GM21723 (cell line): ENCODE data around the gene TMEM204.

ENCODE experiments used
- ATAC-seq: cut with Tn5 transposase; IDR thresholded peaks from one replicate; pipeline ENCODE4 v1.9.1; 2021; ENCODE audit warnings: mild to moderate bottlenecking, moderate library complexity; ENCODE audit not compliant: unreplicated experiment

Gene TMEM204

DNA sequence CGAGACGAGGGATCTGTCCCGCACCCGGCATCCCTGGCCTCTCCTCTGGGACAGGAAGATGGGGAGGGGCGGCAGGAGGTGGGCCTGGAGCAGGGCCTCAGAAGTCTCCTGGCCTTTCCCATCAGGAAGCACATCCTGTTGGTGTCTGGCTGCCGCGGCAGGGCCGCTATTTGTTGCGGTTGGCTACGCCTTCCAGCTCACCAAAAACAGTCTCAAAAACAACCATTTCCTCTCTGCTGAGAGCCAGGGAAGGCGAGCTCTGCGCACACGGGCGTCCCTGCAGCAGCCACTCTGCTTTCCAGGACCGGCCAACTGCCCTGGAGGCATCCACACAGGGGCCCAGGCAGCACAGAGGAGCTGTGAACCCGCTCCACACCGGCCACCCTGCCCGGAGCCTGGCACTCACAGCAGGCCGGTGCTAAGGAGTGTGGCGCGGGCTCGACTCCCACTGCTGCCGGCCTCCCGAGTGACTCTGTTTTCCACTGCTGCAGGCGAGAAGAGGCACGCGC is at the start of gene TMEM204:
Gene TMEM204, plus strand, starts transcription at position 224 of the 509 bp plus-strand sequence. CDS start 610 bp downstream, outside the sequence.
- ATAC-seq: no peak

DNA sequence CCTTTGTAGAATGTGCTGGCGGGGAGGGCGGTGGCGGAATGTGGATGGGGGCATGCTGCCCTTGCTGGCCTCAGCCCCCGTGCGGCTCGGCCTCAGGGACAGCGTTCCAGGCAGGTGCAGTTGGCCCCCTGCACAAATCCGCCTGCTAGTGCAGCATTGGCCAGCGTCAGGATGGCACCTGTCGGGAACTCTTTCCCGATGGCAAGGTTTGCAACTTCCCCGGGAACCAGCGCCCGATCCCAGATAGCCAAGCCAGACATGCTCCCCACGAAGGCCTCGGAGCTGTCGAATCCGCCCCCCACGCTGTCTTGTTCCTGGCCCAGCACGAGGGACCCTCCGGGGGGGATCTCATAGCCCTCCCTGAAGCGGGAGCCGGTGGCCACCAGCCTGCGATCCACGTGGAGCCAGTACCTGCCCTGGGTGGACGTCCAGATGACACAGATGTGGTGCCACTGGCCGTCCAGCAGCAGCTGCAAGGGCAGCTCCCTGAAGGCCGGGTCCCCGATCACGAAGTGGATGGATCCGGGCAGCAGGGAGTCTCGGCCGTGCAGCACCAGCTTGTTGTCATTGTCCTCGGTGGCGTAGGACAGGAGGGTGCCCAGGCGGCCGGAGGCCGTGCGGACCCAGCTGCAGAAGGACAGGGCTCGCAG is 47.5 kb upstream of the TMEM204 start:
- no peak for ATAC-seq

DNA sequence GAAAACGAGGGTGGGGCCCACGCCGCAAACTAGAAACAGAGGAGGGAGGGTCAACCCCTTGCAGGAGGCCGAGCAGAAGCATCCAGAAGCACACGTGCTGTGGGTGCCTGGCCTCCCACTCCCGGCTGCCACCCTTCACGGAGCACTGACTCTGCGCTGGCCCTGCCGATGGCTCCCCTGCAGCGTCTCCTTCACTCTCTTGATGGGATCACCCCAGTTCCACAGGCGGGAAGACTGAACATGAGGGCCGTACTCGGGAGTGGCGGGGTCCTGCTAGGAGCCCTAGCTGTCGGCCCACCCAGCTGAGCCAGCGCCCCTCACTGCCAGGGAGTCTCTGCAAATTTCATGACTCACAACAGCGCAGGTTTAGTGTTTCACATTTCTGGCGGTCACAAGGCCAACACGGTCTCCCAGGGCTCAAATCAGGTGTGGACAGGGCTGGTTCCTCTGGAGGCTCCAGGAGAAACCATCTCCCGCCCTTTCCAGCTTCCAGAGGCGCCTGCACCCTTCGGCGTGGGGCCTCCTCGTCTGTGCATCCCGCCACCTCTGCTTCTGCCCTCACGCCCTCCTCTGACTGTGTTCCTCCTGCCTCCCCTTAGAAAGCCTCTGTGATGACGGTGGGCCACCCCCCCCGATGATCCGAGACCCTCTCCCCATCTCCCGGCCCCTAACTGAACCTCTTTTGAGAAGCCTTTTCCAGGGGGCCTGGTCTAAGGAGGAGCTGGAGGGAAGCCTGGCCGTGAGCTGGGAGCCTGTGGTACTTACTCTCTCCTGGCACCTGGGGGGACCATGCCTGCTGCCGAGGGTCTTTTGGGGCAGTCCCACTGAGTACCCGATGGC is 46.7 kb upstream of the TMEM204 start:
- no peak for ATAC-seq

GRCh38 chr16:1487395-1488053 is 45.9 kb upstream of the TMEM204 start:
- no peak for ATAC-seq

DNA sequence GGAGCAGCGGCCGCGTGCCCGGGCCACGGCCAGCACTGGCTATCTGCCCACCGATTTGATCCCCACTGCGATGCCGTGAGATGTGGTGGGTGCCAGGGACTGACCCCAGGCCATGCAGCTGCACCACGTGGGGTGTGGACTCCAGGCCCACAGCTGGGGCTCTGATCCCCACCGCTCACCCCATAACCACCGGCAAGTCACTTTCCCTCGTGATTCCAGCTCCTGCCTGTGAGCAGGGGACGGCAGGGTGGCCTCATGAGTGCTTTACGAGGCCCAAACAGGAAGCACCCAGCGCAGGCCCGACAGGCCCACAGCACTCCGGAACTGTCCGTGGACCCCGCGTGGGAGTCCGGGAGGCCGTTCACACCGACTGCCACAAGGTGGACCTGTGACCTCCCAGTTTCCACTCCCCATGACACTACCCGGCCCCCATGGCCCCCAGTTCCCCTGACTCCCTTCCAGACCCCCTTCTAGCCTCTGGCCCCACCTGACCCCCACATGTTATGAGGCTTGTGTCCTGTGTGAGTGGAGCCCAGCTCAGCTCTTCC is 45.3 kb upstream of the TMEM204 start:
- ATAC-seq: no peak

GRCh38 chr16:1488619-1489018 is 44.8 kb upstream of the TMEM204 start, which contains the start of gene PTX4:
Gene PTX4 (minus strand): TSS chr16:1488944. CDS start chr16:1488909, 35 bp downstream.
- no peak for ATAC-seq

DNA sequence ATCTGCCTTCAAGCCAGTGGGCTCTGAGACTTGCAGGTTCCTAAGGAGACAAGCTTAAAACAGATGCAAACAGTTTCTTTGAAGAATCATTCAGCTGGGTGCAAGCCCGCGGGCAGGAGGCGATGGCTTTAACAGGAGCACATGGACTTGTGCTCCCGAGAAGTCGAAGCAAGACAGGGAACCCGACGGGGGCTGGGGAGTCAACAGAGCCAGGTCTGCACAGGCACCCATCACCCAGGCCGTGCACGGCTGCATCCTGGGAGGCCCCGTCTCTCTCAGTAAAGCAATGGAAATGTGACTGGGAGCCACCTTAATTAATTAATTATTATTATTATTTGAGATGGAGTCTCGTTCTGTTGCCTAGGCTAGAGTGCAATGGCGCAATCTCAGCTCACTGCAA is 44.4 kb upstream of the TMEM204 start:
- no peak for ATAC-seq

GRCh38 chr16:1491327-1491726 is 42.1 kb upstream of the TMEM204 start:
- ATAC-seq: no peak

DNA sequence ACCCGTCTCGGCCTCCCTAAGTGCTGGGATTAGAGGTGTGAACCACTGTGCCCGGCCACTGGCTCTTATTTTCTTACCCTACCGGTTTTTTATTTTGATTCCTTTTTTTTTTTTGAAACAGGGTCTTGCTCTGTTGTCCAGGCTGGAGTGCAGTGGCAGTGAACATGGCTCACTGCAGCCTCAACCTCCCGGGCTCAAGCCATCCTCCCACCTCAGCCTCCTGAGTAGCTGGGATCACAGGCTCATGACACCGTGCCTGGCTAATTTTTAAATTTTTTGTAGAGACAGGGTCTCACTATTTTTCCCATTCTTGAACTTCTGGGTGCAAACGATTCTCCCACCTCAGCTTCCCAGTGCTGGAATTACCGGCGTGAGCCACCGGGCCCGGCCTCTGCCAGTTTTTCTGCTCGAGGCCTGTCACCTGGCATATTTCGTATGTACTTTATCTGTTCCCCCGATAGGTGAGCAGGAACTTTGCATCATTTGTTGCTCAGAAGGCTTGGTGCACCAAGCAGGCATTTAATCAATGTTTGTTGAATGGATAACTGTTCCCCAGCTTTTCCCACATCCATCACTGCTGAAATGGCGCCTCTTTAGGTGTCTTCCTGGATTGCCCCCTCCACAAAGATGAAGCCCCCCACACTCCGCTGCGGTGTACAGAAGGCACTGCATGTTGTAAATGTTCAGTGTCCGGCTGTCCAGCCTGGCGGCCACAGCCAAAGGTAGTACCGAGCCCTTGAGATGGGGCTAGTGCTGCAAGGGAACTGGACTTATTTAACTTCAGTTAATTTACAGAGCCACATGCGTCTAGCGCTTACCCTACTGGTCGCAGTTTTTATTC is 41.2 kb upstream of the TMEM204 start:
- no peak for ATAC-seq

- ATAC-seq: peak; percentile 53
Measured at GRCh38 chr16:1492923-1493745, 40.3 kb upstream of the TMEM204 start, which contains the start of gene TELO2. Gene TELO2 (plus strand): TSS chr16:1493360. CDS start chr16:1494282, 922 bp downstream.

DNA sequence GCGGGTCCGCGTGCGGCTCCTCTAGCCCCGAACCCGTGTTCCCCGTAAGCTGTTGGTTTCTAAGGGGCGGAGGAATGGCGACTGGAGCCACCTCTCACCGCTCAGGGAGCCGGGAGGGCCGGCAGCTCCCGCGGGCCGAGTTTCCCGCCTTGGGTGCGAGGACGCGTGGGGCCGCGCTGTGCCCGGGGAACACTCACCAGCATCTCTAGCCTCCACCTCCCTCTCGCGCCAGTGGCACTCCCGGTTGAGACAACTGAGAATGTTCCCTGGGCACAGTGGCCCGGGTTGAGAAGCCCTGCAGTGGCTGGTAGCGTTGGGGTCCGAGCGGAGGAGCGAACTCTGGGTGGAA is 39.7 kb upstream of the TMEM204 start:
- ATAC-seq: peak; percentile 15

DNA sequence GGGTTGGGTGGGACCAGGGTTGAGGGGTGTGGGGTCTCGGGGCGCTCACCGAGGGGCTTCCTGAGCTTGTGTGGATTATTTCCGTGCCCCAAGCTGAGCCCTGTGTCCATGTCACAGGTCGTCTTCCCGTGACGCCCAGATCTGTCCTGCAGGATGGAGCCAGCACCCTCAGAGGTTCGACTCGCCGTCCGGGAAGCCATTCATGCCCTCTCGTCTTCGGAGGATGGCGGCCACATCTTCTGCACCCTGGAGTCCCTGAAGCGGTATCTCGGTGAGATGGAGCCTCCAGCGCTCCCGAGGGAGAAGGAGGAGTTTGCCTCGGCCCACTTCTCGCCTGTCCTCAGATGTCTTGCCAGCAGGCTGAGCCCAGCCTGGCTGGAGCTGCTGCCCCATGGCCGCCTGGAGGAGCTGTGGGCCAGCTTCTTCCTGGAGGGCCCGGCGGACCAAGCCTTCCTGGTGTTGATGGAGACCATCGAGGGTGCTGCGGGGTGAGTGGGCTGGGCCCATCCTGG is 39.3 kb upstream of the TMEM204 start:
- no peak for ATAC-seq

DNA sequence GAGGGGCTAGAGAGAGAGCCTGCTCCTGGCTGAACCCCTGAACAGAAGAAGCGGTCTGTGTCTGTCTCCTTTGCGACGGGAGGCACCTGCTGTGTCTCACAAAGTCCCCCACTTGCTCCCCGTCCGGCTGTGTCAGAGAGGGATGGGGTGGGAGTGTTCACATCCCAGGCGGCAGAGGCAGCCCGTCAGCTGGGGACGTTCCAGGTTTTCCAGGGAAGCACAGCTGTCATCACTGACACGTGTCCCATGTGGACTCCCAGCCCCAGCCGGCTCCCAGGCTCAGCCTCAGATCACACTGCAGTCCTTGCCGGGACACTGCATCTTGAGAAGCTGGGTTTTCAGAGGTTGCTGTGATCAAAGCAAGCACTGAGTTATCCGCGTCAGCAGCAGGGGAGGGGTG is 38.8 kb upstream of the TMEM204 start:
- ATAC-seq: no peak

GRCh38 chr16:1495211-1495888 is 38.1 kb upstream of the TMEM204 start:
- ATAC-seq: no peak

- no peak for ATAC-seq
Measured at GRCh38 chr16:1495889-1496262, 37.6 kb upstream of the TMEM204 start.

DNA sequence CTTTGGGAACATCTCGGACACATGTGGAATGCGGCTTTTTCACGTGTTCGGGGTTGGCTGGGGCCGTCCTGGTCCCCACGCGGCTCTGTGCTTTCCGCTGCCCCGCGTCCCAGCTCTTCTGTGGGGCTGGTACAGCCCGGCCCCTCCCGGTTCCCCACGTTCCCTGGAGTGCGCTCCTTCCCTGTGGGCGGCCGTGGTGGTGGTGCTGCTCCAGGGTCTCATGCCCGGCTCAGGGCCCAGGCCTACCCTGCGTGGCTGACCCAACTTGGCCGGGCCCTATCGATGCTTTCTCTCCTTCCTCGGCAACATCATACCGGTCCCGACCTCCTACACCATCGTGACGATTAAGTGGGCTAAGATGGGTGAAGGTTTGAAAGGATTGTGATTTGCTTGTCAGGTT is 37.0 kb upstream of the TMEM204 start:
- no peak for ATAC-seq

GRCh38 chr16:1497014-1497598 is 36.4 kb upstream of the TMEM204 start:
- ATAC-seq: no peak
